Activated CD8-positive, alpha-beta memory T cell treated with anti-CD3 and anti-CD28 coated beads, Interleukin-2, amount 50 U/mL, for 1 hour (primary cell): Measurements from ENCODE around the gene EPHB6.

Experiments
- DNase-seq: peaks from one replicate; pipeline ENCODE4 v3.0.0-alpha.2; 2020; ENCODE audit errors: extremely low read depth

EPHB6 gene

DNA sequence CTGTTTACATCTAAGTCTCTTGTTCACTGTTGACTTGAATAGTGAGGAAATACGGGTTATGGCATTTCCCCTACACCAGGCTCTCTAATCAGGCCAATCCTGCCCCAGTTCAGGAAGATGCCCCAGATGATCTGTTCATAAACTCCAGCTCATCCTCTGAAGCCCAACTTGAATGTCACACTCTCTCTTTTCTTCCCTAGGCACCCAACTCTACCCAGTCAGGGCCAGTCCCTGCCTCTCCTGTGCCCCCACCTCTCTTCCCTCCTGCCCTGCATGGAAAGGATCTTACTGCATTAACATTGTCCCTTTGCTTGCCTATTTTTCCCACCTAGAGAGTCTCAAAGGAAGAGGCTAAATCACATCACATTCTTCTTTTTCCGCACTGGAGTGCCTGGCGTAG, 41.3 kb downstream of the EPHB6 start:
- DNase-seq = no peak

DNA sequence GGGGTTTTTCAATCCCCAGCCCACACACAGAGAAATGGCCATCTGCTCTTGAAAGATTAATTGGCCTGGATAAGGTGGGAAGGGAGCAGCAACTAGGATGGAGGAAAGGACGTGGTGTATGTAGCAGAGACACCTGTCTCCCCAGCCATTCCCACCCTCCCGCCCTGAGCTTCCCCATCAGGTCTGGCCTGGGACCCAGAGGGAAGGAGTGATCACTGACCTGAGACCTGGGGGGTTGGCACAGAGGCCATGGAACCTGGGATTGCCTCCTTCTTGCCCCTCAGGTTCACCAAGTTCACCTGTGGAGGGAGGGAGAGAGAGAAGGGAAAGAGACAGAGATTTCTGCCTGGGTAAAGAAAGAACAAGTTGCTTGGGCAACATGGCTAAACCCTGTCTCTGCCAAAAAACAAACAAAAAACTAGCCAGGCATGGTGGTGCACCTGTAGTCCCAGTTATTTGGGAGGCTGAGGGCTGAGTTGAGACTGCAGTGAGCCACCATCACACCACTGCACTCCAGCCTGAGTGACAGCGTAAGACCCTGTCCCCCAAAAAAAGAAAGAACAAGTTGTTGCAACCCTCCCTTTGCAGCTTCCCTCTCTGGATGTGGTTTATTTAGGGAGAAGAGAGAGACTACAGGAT, 42.0 kb downstream of the EPHB6 start:
- DNase-seq = no peak

DNA sequence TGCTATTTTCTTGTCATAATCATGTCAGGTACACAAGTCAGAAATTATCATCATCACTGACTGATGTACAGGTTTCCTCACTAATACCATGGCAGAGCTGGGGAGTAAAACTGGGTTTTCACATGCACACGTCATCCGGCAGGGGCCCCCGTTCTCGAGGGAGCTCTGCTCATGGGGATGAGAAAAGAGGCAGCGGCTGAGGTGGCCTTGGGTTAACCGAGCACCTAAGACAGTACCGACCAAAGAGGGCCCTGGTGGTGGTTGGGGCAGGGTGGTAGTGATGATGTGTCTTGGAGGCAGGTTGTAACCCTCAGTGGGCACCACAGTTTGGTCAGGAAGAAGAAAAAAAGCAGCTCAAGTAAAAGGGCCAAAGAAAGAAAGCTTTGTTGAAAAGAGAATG, 42.8 kb downstream of the EPHB6 start:
- no peak for DNase-seq

DNA sequence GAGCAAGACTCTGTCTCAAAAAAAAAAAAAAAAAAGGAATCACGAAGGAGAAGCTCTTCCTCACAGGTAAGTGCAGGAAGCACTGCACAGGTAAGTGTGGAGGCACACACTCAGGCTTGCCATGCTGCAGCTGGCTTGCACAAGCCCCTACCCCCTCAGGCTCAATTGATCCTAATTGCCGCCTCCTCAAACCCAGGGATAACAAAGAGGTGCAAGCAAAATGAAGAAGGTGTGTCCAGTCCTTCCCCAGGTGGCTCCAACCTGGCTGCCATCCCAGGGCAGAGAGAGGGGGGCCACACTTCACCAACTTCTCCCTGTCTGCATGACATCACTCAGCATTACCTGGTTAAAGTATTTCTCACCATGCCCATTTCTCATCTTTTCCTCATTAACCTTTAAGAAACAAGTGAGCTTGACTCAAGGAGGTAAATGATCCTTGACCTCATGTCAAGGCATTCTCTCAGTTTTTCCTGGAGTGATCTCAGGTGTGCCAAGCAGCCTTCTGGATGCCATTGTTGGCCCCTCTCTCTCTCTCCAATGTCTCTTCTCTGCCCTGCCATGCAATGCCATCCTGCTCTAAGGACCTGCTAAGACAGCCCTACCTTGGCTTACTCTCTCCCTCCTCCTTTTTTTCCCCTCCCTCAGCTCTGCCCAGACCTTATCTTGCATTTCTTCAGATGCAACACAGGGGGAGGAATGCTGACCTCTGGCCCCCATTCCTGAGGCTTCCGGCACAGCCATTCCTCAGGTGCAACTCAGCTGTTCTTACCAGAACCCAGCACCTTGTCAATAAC, 43.7 kb downstream of the EPHB6 start:
- no peak for DNase-seq

DNA sequence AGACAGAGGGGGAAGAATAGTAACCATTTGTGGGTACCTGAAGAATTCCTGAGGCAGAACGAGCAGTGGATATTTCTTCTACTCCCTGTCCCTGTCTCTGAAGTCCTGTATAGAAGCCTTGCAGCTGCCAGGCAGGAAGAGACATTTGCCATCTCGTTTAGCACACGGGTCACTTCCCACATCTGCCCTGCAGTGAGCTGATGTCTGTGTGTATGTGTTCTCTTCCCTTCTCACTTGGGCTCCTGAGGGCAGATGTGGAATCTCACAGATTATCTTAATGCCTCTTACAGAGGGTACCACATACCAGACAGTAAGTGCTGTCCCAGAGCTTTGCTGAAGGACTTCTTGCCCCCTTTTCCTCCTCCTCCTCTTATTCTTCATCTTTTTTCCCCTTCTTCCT, 44.8 kb downstream of the EPHB6 start:
- no peak for DNase-seq

DNA sequence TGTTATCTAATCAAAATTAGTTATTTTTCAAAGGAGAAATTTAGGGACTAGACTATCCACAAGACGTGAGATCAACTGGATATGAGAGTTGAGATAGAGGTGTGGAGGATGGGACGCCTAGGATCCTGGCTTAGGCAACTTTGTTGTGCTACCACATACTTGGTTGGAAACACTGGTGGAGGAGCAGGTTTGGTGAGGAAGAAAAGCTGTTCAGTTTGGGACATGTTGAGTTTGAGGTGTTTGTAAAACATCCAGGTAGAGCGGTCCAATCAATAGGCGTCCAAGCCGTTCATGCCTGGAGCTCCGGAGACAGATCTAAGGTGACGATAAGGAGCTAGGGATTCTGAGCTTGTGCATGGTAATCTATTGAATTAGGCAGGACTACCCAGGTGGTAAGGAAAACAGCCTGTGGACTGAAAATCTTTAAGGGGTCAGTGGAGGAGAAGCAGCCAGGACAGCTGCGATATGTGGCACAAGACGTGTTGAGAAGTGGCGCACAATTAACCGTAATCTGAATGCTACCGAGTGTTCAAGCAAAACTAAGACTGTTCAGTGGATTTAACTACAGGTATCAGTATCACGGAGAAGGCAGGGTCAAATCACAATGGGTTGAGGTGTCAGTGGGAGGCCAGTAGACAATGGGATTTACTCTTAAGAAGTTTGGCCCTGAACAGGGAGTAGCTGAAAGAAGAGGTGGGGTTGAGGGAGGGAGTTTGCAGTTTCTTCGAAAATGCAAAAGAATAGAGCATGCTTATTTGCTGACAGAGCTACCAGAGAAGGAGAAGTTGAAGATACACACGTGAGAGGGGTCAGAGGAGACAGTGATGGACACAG, 46.8 kb downstream of the EPHB6 start:
- no peak for DNase-seq

DNA sequence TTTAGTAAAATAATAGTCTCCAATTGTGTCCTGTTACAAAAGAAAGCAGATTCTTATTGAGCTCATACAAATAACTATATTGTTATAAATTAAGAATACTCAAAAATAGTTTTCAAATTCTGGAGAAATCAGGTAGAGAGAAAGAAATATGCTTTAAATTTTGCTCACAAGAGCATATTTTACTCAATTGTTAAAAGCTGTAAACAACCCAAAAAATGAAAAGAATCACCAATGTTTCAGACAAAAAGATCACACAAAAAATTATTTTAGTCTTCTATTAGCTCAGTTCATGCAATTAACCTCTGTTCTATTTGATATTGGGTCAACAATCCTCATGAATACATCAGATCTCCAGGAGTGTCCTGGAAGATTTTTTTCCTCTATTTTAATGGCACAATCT, 49.3 kb downstream of the EPHB6 start:
- no peak for DNase-seq

DNA sequence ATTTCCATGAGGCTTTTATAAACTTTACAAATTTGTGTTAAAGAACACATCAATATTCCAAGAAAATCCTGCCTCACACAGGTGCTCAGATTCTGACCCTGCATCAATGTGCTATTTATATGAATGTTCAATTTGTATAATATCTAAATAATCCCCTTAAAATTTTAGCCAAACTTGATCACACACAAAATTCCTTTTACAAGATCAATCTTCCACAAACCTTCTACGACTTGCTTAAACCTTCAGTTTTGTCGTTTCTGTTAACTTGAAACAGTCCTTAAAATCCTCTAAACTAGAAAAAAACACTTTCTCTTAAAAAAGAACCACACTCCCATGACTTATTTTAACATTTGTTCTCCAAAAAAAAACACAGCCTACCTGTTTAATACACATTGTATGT, 50.9 kb downstream of the EPHB6 start:
- DNase-seq = no peak

DNA sequence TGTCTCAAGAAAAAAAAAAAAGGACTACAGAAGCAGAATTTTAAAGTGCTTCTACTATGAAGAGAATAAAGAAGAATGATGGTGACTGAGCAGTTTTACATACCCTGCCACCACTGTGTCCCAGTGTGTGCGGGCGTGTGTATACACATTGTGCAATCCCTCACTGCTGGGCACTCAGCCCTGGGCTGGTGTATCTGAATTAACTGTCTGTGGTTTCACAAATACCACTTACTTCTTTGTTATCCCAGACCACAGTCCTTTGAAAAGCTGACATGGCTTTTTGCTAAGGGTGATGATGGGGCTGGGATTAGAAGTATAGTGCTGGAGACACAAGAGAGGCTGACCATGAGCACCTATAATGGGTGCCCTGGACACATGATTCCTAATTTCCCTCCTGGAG, 51.8 kb downstream of the EPHB6 start:
- DNase-seq = no peak

DNA sequence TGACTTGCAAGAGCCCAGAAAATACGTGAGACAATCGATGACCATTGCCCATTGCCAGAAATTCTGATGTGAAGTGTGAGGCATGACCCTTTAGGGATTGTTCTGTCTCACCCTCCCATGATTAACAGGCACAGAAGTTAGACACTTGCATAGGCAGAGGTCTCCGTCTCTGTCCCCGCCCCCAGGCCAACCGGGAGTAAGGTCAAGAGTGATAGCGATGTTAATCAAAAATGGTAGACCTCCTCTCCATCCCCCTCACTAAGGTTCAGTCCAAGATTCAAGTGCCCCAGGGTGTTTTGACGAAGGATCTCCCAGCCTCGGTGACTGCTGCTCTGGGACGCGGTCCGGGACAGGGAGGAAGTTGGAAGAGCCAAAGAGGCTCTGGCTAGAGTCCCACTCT, 53.4 kb downstream of the EPHB6 start:
- DNase-seq = no peak

DNA sequence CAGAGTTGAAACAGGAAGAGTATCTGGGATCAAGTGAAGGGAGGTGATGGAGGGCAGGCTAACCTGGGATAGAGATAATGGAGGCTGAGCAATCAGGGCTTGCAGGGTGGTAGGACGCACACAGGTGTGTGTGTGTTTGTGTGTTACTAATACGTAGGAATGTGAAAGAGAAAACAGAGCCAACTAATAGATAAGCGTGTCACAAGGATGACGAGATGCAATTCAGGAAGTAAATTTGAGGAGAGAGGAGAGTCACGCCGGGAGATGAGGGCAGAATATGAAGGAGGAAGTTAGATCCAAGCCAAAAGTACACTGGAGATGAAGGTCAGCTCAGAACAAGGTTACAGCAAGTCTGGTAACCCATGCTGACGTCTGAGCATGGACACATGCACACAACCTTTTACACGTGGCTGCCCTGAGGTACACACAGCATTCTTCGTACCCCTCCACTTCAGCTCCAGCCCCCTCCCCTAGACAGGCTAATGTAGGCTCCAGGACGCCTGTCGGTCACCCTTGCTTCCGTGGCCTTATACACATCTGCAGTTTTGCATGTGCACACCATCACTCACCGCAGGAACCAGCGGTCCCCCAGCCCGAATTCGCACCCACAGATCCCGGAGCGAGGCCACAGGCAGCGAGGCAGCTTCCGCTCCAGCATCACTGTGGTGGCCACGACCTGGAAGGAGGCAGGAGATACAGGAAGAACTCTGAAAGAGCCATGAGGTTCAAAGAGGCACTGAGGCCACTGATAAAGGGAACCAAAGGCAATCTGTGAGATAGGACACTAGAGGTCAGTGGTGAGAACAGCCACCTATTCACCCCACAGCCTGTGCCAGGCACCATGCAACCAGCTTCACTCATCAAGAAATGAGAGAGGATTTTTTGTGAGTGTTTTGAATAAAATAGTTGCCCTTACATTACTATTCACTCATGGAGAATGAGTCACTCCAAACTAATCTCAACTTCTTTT, 54.3 kb downstream of the EPHB6 start:
- DNase-seq = no peak

DNA sequence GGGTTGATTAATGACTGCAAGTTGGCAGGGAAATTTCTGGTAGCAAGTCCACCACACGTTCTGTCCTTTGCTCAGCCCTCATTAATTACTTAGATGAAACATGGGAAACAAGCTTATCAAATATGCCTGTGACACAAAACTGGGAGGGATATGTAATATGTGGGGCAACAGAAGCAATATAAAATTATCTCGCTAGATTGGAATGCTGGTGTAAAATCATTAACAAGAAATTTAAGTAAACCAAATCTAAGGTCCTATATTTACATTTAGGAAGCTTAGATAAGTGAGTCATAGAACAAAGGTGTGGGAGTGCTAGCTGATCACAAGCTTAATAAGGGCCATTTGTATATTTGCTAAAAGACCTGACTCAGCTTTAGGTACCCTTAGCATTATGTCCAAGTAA, 55.2 kb downstream of the EPHB6 start:
- no peak for DNase-seq

DNA sequence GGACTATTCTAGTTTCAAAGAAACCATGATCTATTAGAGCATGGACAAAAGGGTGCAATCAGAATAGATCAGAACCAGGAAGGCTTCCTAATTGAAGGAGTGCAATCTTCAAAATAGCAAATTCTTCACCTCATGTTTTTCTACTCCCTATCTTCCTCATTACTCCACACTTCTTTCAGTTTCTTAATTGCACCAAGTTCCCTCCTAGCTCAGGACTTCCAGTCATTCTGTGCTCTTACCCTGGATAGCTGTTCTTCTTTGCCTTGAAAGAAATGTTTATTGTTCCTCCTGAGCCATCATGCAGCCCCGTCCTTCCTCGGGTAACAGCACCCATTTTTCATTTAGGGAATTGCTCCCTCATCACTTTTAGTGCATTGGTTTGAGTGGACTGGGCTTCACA, 55.6 kb downstream of the EPHB6 start:
- DNase-seq = no peak

DNA sequence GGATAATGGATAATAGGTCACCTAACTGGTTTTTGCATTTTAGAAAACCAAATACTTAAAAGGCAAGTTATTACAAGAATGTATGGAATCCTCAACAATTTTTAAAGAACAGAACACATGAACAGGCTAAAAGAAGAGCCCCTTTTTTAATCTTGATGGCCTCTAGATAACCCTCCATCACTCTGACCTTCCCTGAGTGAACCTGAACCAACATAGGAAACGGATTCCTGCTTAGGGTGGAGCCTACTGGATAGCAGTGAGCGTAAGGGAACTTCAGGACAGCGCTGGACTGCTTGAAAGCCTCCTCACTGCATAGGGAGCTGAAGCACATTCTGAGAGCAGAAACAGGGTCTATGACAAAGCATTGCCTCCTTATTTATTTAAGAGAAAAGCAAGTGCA, 58.2 kb downstream of the EPHB6 start:
- DNase-seq = no peak

DNA sequence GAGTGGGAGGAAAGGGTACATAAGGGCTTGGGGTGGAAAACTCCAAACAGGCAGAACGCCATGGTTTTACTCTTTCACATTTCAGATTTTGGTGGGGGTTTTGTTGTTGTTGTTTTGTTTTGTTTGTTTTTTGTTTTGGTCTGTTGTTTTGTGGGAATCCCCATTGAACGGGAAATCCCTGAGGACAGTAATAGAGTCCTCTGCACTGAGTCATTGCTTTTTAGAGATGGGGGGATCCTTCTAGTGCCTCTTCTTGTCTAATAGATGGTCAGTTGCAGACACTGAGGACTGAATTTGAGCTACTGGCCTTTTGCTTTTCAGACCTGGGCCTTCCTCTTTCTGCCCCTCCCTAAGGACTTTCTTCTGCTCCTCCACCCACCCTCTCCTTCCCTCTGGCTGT, 58.7 kb downstream of the EPHB6 start:
- no peak for DNase-seq

DNA sequence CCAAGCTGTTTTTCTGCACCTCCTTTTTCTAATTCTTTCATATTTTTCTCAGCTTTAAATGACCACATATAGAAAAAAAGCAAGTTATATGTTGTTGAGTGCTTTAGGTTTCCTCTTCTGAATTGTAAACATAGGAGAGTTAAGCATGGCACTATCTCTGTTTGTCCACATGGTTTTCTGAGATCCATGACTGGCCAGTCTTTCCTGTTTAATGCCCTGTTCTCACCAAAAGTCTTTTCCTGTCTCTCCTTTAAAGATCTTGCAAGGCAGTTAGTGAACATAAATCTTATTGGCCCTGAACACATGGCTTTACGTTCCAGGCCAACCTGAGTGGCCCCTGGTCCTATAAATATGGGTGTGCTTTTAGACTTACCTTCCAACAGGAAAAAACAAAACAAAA, 59.2 kb downstream of the EPHB6 start:
- DNase-seq = no peak

DNA sequence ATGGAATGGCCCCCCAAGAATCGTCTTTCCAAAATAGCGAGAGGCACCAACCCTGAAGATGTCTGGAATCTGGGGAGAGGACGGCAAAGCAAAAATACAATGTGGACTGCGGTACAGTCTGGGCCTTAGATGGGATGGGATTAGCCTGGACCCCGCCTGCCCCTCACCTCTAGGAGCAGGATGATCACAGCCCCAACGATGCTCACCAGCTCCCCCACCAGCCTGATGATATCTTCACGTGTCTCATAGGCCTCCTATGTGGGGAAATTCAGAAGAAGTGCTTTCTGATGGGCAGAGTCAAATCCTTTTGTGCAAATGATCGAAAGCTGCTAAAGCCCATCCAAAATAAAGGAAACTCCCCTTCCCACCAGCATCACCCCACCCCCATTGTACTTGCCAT, 60.4 kb downstream of the EPHB6 start:
- no peak for DNase-seq

DNA sequence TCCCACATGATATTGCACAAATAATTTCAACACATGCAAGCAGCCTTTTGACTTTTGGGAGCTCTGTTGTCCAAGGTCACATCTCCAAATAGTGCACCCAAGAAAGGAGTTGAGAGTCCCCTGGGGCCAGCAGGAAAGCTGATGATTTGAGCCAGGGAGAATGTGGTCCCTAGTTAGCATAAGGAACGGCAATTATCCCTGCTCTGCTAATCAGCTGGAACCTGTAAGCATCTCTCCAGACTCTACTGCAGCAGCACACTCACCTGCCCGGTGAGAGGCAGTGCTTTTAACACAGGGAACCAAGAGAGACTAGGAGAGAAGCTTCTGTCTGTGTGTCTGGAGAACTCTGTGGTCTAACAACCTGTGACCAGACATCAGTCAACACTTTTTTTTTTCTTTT, 61.6 kb downstream of the EPHB6 start:
- no peak for DNase-seq

DNA sequence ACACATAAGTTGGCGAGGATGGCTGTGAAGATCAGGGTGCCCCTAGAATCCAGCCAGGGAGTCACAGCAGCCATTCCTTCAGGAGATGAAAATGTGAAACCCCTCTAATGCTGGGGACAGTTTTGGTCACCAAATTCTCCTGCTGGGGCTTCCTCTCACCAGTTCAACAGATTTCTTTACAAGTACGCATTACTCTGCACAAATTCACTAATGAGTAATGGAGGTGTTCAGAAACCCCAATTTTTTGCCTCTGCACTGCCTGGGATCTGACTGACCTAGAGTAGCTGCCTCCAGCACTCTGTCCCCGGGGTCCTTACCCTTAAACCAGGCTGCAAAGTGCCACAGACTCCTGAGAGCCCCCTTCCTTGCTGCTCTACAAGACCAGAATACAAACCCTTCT, 62.6 kb downstream of the EPHB6 start:
- no peak for DNase-seq

DNA sequence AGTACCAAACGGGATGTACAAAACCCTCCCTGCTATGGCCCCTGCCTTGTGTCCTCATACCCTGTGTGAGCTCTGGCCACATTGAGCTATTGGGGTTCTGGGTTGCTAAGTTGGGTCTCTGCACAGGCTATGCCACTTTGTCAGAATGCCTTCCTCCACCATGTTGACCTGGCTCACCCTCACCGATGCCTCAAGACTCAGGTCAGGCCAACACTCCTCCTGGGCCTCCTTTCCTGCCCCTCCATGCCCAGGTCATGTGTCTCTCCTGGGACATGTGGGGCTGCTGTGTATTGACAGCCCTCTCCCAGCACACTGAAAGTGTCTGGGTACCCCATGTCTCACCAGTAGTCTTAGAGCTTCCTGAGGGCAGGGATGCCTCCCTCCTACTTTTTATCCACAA, 64.0 kb downstream of the EPHB6 start:
- no peak for DNase-seq

DNA sequence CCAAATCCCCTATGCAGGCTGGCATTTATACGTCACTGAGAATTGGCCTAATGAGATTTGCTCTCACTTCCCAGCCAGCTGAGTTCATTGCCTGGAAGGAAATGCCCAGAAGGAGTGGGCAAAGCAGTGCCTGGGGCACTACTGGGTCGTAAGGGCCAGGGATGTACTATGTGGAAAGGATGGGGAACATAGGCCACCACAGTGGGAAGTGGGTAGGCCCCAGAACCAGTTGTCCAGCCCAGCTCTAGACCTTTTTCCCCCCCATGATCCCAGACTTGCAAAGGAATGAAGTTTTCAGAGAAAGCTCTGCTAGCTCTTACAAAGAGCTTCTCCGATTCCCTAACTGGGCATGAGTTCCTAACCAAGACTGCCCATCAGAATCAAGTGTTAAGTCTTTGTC, 64.8 kb downstream of the EPHB6 start:
- DNase-seq = no peak
